ENCODE data around the gene ALLC. TPM values are rescaled to one million over a fixed set of nuclear protein-coding genes. Genes with fewer than 3 reads are reported as not detected.

Gene ALLC
- total and polyA plus RNA-seq, 10 of the 15 experiments (the other 5 are each of a cell fraction or from before 2014, with no cell fraction given): 0.05 TPM; not detected in 9

- TF ChIP-seq MYC (IDR thresholded peaks at IDR 0.05; ENCODE audit: insufficient read depth, insufficient read length, insufficient replicate concordance, low read length, severe bottlenecking): no peak
Observed at GRCh38 chr2:3637692-3638455, 20.1 kb upstream of the ALLC start (continued).

GRCh38 chr2:3638456-3638810 is 19.6 kb upstream of the ALLC start:
- Histone ChIP-seq H3K4me1 (ENCODE audit: control insufficient read depth, insufficient read depth, low read length) (no peaks in the 10 kb centered on the region), H3K36me3 (ENCODE audit: control insufficient read depth in 2 of 2, insufficient read depth in 2 of 2, low read length in 1 of 2) (no peaks in the 10 kb centered on the region), H2AFZ (ENCODE audit: control insufficient read depth, low read depth, low read length) (no peak overlapping the region), H3K4me2 (ENCODE audit: control insufficient read depth, insufficient read depth) (no peak overlapping the region), H3K79me2 (ENCODE audit: control insufficient read depth, insufficient read depth, low read length) (no peaks in the 10 kb centered on the region), H3K9me3 (replicated peaks; ENCODE audit: control insufficient read depth, insufficient read depth, low read length) (no peaks in the 10 kb centered on the region), H3K4me3 (no peak overlapping the region), H3K9ac (ENCODE audit: control insufficient read depth, insufficient read depth, low read length) (no peak overlapping the region), H4K20me1 (ENCODE audit: control insufficient read depth, insufficient read depth) (no peaks in the 10 kb centered on the region), H3K27ac (ENCODE audit: control insufficient read depth, insufficient read depth) (no peak overlapping the region), H3K27me3 (replicated peaks in 1 of 2; ENCODE audit: control insufficient read depth in 2 of 2, insufficient read depth in 2 of 2, low read length in 1 of 2) (no peaks in the 10 kb centered on the region)
- no peak for ATAC-seq
- in situ Hi-C loops (cut with MboI): no loop called here
- ChIA-PET SMC1A (ENCODE audit: uncharacterized antibody, unreplicated experiment) (no interaction called here), POLR2A (no interaction called here), RAD21 (ENCODE audit: unreplicated experiment) (no interaction called here), CTCF (no interaction called here)
- FAIRE-seq: no peak
- intact Hi-C loops (cut with micrococcal nuclease; ENCODE audit: unreplicated experiment): no loop called here
- no peak for DNase-seq (ENCODE audit: low read depth, low spot score)
- TF ChIP-seq MTA3 (IDR thresholded peaks at IDR 0.05; ENCODE audit: borderline replicate concordance, low read length) (no peak), RELA (IDR thresholded peaks at IDR 0.05; ENCODE audit: borderline replicate concordance, partially characterized antibody) (no peak), SMARCA5 (IDR thresholded peaks at IDR 0.05) (no peak), MAX (IDR thresholded peaks at IDR 0.05; ENCODE audit: low read depth, low read length) (no peak), EED (IDR thresholded peaks at IDR 0.05; ENCODE audit: low read depth) (no peak), TBL1XR1 (IDR thresholded peaks at IDR 0.05; ENCODE audit: low read depth, low read length) (no peak), NFXL1 (IDR thresholded peaks at IDR 0.05; ENCODE audit: borderline replicate concordance) (no peak), ATF7 (IDR thresholded peaks at IDR 0.05; ENCODE audit: low read depth) (no peak), NR2F1 (conservative IDR thresholded peaks at IDR 0.05) (no peak), ZBTB11 (CRISPR knock-in tag; IDR thresholded peaks at IDR 0.05) (no peak), CBX3 (IDR thresholded peaks at IDR 0.05; ENCODE audit: borderline replicate concordance, low read depth) (no peak), CREM (IDR thresholded peaks at IDR 0.05; ENCODE audit: low read depth) (no peak), CBX5 (IDR thresholded peaks at IDR 0.05; ENCODE audit: low read depth) (no peak), CUX1 (IDR thresholded peaks at IDR 0.05; ENCODE audit: insufficient replicate concordance, low read depth, low read length) (no peak)
- WGBS (ENCODE audit: insufficient coverage, insufficient replicate concordance, low lambda C conversion rate, missing lambda C conversion rate): 19% methylated on average over 8 of the region's 8 CpGs
- no TSS peak for BruUV-seq (replicated peaks)

Measured in GM12878 (cell line).